ENCODE measurements around the gene FN1. TPM values are rescaled to one million over a fixed set of nuclear protein-coding genes. Genes with fewer than 3 reads are reported as not detected.

FN1 gene
- total RNA-seq, 1 experiment from 2014 or later = 133 TPM

- BruUV-seq (replicated peaks) = no TSS peak
- H3K27me3 Mint-ChIP-seq (ENCODE audit: unreplicated experiment) = no peaks in the 10 kb centered on the region
- H3K4me1 Mint-ChIP-seq (ENCODE audit: low read depth, unreplicated experiment) = no peaks in the 10 kb centered on the region
- TF ChIP-seq CTCF (IDR thresholded peaks at IDR 0.05; ENCODE audit: unreplicated experiment) = no peak
- H3K4me3 Mint-ChIP-seq (ENCODE audit: low read depth, unreplicated experiment) = no peak overlapping the region
- intact Hi-C loops (cut with micrococcal nuclease; ENCODE audit: unreplicated experiment) = no loop called here
- H3K36me3 Mint-ChIP-seq (ENCODE audit: insufficient read depth, unreplicated experiment) = no peaks in the 10 kb centered on the region
- H3K27ac Mint-ChIP-seq (ENCODE audit: unreplicated experiment) = no peak overlapping the region
- no peaks in the 10 kb centered on the region for H3K9me3 Mint-ChIP-seq (ENCODE audit: low read depth, unreplicated experiment)
- CTCF ChIA-PET = no interaction called here
- DNase-seq = no peak
These were observed 55.9 kb downstream of the FN1 start for GRCh38 chr2:215379948-215380347.

- no peaks in the 10 kb centered on the region for H3K9me3 Mint-ChIP-seq (ENCODE audit: low read depth, unreplicated experiment)
- no peak overlapping the region for H3K4me3 Mint-ChIP-seq (ENCODE audit: low read depth, unreplicated experiment)
- TF ChIP-seq CTCF (IDR thresholded peaks at IDR 0.05; ENCODE audit: unreplicated experiment) = no peak
- DNase-seq = no peak
- CTCF ChIA-PET = no interaction called here
- H3K36me3 Mint-ChIP-seq (ENCODE audit: insufficient read depth, unreplicated experiment) = no peaks in the 10 kb centered on the region
- intact Hi-C loops (cut with micrococcal nuclease; ENCODE audit: unreplicated experiment) = no loop called here
- no peaks in the 10 kb centered on the region for H3K27me3 Mint-ChIP-seq (ENCODE audit: unreplicated experiment)
- no TSS peak for BruUV-seq (replicated peaks)
- H3K27ac Mint-ChIP-seq (ENCODE audit: unreplicated experiment) = no peak overlapping the region
- H3K4me1 Mint-ChIP-seq (ENCODE audit: low read depth, unreplicated experiment) = no peaks in the 10 kb centered on the region
These were observed 56.8 kb downstream of the FN1 start for GRCh38 chr2:215379039-215379438.

GRCh38 chr2:215378045-215378444 lies 57.8 kb downstream of the FN1 start:
- Mint-ChIP-seq H3K4me1 (ENCODE audit: low read depth, unreplicated experiment) (no peaks in the 10 kb centered on the region), H3K36me3 (ENCODE audit: insufficient read depth, unreplicated experiment) (no peaks in the 10 kb centered on the region), H3K27ac (ENCODE audit: unreplicated experiment) (no peak overlapping the region), H3K9me3 (ENCODE audit: low read depth, unreplicated experiment) (no peaks in the 10 kb centered on the region), H3K4me3 (ENCODE audit: low read depth, unreplicated experiment) (no peak overlapping the region), H3K27me3 (ENCODE audit: unreplicated experiment) (no peaks in the 10 kb centered on the region)
- CTCF ChIA-PET = no interaction called here
- no peak for DNase-seq
- intact Hi-C loops (cut with micrococcal nuclease; ENCODE audit: unreplicated experiment) = no loop called here
- no peak for TF ChIP-seq CTCF (IDR thresholded peaks at IDR 0.05; ENCODE audit: unreplicated experiment)
- no TSS peak for BruUV-seq (replicated peaks)

GRCh38 chr2:215377283-215377682 lies 58.6 kb downstream of the FN1 start:
- CTCF ChIA-PET = no interaction called here
- intact Hi-C loops (cut with micrococcal nuclease; ENCODE audit: unreplicated experiment) = no loop called here
- Mint-ChIP-seq H3K9me3 (ENCODE audit: low read depth, unreplicated experiment) (no peaks in the 10 kb centered on the region), H3K27ac (ENCODE audit: unreplicated experiment) (no peak overlapping the region), H3K27me3 (ENCODE audit: unreplicated experiment) (no peaks in the 10 kb centered on the region), H3K36me3 (ENCODE audit: insufficient read depth, unreplicated experiment) (peaks cover 2% of the 10 kb centered on the region), H3K4me1 (ENCODE audit: low read depth, unreplicated experiment) (no peaks in the 10 kb centered on the region), H3K4me3 (ENCODE audit: low read depth, unreplicated experiment) (no peak overlapping the region)
- DNase-seq = no peak
- BruUV-seq (replicated peaks) = no TSS peak
- no peak for TF ChIP-seq CTCF (IDR thresholded peaks at IDR 0.05; ENCODE audit: unreplicated experiment)
